Measurements from ENCODE around the gene RASD1.

The RASD1 gene

GRCh38 chr17:17496189-17497064 lies at the start of gene RASD1:
Gene RASD1, minus strand, starts transcription at chr17:17496395. Its CDS starts 214 bp downstream, at chr17:17496181.
- no peak for DNase-seq

GRCh38 chr17:17545984-17546383 lies 49.8 kb upstream of the RASD1 start:
- no peak for DNase-seq

- DNase-seq: no peak
Observed at GRCh38 chr17:17545031-17545820, 49.0 kb upstream of the RASD1 start.

GRCh38 chr17:17542906-17543635 lies 46.9 kb upstream of the RASD1 start:
- no peak for DNase-seq

- DNase-seq: no peak
Observed at GRCh38 chr17:17541640-17542001, 45.4 kb upstream of the RASD1 start.

- DNase-seq: no peak
Observed at GRCh38 chr17:17540935-17541639, 44.9 kb upstream of the RASD1 start.

GRCh38 chr17:17540278-17540906 lies 44.2 kb upstream of the RASD1 start:
- no peak for DNase-seq

GRCh38 chr17:17539591-17539990 lies 43.4 kb upstream of the RASD1 start:
- DNase-seq: no peak

GRCh38 chr17:17538417-17539391 lies 42.5 kb upstream of the RASD1 start:
- DNase-seq: no peak

GRCh38 chr17:17537311-17538099 lies 41.3 kb upstream of the RASD1 start:
- DNase-seq: no peak

GRCh38 chr17:17536702-17537101 lies 40.5 kb upstream of the RASD1 start:
- no peak for DNase-seq

- no peak for DNase-seq
Observed at GRCh38 chr17:17535957-17536356, 39.8 kb upstream of the RASD1 start.

- no peak for DNase-seq
Observed at GRCh38 chr17:17533901-17534441, 37.8 kb upstream of the RASD1 start.

GRCh38 chr17:17532991-17533390 lies 36.8 kb upstream of the RASD1 start:
- no peak for DNase-seq

GRCh38 chr17:17531156-17531555 lies 35.0 kb upstream of the RASD1 start:
- no peak for DNase-seq

GRCh38 chr17:17528696-17529652 lies 32.8 kb upstream of the RASD1 start:
- DNase-seq: no peak

- no peak for DNase-seq
Observed at GRCh38 chr17:17527956-17528500, 31.8 kb upstream of the RASD1 start.

- no peak for DNase-seq
Observed at GRCh38 chr17:17527534-17527933, 31.3 kb upstream of the RASD1 start.

Data from NCI-H524 treated with DMSO at 0.1 percent for 48 hours (cell line).